ENCODE results near the gene GON4L. TPM values are rescaled to one million over a fixed set of nuclear protein-coding genes. Genes with fewer than 3 reads are reported as not detected.
"Not testable (repeated sequence)": the region's sequence is repeated elsewhere in the genome, so short reads cannot be mapped to it uniquely, and the experiment has no call there.

GON4L gene
- total and polyA plus RNA-seq, 4 donors: 16.2 to 61.4 (median 32.3) TPM

DNA sequence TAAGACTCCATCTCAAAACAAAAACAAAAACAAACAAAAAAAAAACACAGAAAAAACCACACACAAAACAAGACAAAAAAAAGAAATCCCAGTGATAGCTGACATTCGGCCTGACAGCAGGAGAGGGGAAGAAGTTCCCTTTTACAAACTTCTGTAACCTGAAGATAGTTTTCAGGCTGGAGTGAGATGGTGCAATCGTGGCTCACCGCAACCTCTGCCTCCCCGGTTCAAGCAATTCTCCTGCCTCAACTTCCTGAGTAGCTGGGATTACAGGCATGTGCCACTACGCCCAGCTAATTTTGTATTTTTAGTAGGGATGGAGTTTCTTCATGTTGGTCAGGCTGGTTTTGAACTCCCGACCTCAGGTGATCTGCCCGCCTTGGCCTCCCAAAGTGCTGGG lies 93.0 kb downstream of the GON4L start:
- H3K36me3 ChIP-seq (ENCODE audit: control insufficient read depth in 4 of 4, insufficient read depth in 4 of 4, low read length in 4 of 4): peaks cover 32 to 44% (median 37%) of the 10 kb centered on the region in 4 donors
- not testable (repeated sequence) for ATAC-seq (ENCODE audit: insufficient read depth, low FRiP score); DNase-seq; H3K9me3 ChIP-seq (ENCODE audit: control insufficient read depth in 4 of 4, insufficient read depth in 3 of 4, low read length in 3 of 4); H3K4me1 ChIP-seq (ENCODE audit: control insufficient read depth in 5 of 5, insufficient read depth in 5 of 5, low read length in 5 of 5); H3K27ac ChIP-seq (ENCODE audit: low read depth in 1 of 2, low read length in 1 of 2); H3K27me3 ChIP-seq (ENCODE audit: control insufficient read depth in 3 of 3, insufficient read depth in 3 of 3, low read length in 2 of 3); H3K4me3 ChIP-seq; H3K9ac ChIP-seq (ENCODE audit: insufficient read depth in 1 of 2, low read length in 2 of 2)
- 47 to 80% methylated on average over 7 of the region's 7 CpGs for WGBS, 2 donors

- not testable (repeated sequence) for H3K27ac ChIP-seq (ENCODE audit: low read depth in 1 of 2, low read length in 1 of 2)
Measured at GRCh38 chr1:155763090-155763815, 93.8 kb downstream of the GON4L start.

DNA sequence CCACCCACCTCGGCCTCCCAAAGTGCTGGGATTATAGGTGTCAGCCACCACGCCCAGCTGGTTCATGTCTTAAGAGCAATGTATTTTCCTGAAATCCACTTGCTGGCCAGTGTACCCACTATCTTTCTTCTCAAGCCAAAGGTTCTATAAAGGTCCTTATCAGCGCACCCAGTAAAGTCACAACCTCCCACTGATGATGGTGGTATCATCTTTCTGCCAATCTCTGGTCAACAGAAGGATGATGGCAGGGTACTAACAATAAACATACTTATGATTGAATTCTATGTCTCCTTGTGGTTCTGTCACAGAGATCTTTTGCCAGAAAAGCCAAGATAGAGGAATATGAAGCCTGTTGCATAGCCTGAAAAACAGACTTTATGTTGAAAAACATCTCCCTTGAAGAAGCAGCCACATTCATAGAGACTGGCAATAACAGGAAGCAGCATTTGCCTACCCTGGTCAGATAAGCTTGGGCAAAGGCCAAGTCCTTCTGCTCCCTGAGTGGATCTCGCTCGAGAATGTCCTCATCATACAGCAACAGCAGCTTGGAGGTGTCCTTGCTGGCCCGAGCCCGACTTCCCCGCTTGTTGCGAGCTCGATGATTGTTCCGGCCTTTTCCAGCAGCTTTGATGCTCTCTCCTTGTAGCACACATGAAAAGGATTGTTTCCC lies 95.1 kb downstream of the GON4L start:
- no peak overlapping the region for H3K9ac ChIP-seq (ENCODE audit: insufficient read depth in 1 of 2, low read length in 2 of 2)
- 75 to 81% methylated on average over 11 of the region's 11 CpGs for WGBS, 2 donors
- ATAC-seq (ENCODE audit: insufficient read depth, low FRiP score): no peak
- H3K4me3 ChIP-seq: no peak overlapping the region
- H3K9me3 ChIP-seq (ENCODE audit: control insufficient read depth in 4 of 4, insufficient read depth in 3 of 4, low read length in 3 of 4): no peaks in the 10 kb centered on the region
- no peak overlapping the region for H3K27ac ChIP-seq (ENCODE audit: low read depth in 1 of 2, low read length in 1 of 2)
- peaks cover 31 to 49% (median 41%) of the 10 kb centered on the region in 4 donors for H3K36me3 ChIP-seq (ENCODE audit: control insufficient read depth in 4 of 4, insufficient read depth in 4 of 4, low read length in 4 of 4)
- H3K4me1 ChIP-seq (ENCODE audit: control insufficient read depth in 5 of 5, insufficient read depth in 5 of 5, low read length in 5 of 5): no peaks in the 10 kb centered on the region
- H3K27me3 ChIP-seq (ENCODE audit: control insufficient read depth in 3 of 3, insufficient read depth in 3 of 3, low read length in 2 of 3): no peaks in the 10 kb centered on the region
- no peak for DNase-seq
- TF ChIP-seq, protein P1, sequence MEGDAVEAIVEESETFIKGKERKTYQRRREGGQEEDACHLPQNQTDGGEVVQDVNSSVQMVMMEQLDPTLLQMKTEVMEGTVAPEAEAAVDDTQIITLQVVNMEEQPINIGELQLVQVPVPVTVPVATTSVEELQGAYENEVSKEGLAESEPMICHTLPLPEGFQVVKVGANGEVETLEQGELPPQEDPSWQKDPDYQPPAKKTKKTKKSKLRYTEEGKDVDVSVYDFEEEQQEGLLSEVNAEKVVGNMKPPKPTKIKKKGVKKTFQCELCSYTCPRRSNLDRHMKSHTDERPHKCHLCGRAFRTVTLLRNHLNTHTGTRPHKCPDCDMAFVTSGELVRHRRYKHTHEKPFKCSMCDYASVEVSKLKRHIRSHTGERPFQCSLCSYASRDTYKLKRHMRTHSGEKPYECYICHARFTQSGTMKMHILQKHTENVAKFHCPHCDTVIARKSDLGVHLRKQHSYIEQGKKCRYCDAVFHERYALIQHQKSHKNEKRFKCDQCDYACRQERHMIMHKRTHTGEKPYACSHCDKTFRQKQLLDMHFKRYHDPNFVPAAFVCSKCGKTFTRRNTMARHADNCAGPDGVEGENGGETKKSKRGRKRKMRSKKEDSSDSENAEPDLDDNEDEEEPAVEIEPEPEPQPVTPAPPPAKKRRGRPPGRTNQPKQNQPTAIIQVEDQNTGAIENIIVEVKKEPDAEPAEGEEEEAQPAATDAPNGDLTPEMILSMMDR (IDR thresholded peaks at IDR 0.05; ENCODE audit: control extremely low read depth, extremely low read depth): no peak

More at GRCh38 chr1:155763090-155763815, 93.8 kb downstream of the GON4L start:
- not testable (repeated sequence) for H3K9ac ChIP-seq (ENCODE audit: insufficient read depth in 1 of 2, low read length in 2 of 2); H3K27me3 ChIP-seq (ENCODE audit: control insufficient read depth in 3 of 3, insufficient read depth in 3 of 3, low read length in 2 of 3); H3K4me1 ChIP-seq (ENCODE audit: control insufficient read depth in 5 of 5, insufficient read depth in 5 of 5, low read length in 5 of 5); H3K4me3 ChIP-seq; H3K9me3 ChIP-seq (ENCODE audit: control insufficient read depth in 4 of 4, insufficient read depth in 3 of 4, low read length in 3 of 4)
- peaks cover 30 to 44% (median 38%) of the 10 kb centered on the region in 4 donors for H3K36me3 ChIP-seq (ENCODE audit: control insufficient read depth in 4 of 4, insufficient read depth in 4 of 4, low read length in 4 of 4)
- peak; percentile 36 to 51 (median 49) for DNase-seq
- 65 to 73% methylated on average over 6 of the region's 6 CpGs for WGBS, 2 donors
- peak; percentile 81 for ATAC-seq (ENCODE audit: insufficient read depth, low FRiP score)

- H3K27me3 ChIP-seq (ENCODE audit: control insufficient read depth in 3 of 3, insufficient read depth in 3 of 3, low read length in 2 of 3): no peaks in the 10 kb centered on the region
- H3K9ac ChIP-seq (ENCODE audit: insufficient read depth in 1 of 2, low read length in 2 of 2): no peak overlapping the region
- TF ChIP-seq, protein P1 (IDR thresholded peaks at IDR 0.05; ENCODE audit: control extremely low read depth, extremely low read depth): no peak
- DNase-seq (no peak), ATAC-seq (ENCODE audit: insufficient read depth, low FRiP score) (no peak)
- H3K9me3 ChIP-seq (ENCODE audit: control insufficient read depth in 4 of 4, insufficient read depth in 3 of 4, low read length in 3 of 4): no peaks in the 10 kb centered on the region
- no peaks in the 10 kb centered on the region for H3K4me1 ChIP-seq (ENCODE audit: control insufficient read depth in 5 of 5, insufficient read depth in 5 of 5, low read length in 5 of 5)
- H3K4me3 ChIP-seq: no peak overlapping the region
- no peak overlapping the region for H3K27ac ChIP-seq (ENCODE audit: low read depth in 1 of 2, low read length in 1 of 2)
- 93 to 94% methylated on average over 2 of the region's 2 CpGs for whole genome bisulfite sequencing, 2 donors
- peaks cover 29 to 52% (median 44%) of the 10 kb centered on the region in 4 donors for H3K36me3 ChIP-seq (ENCODE audit: control insufficient read depth in 4 of 4, insufficient read depth in 4 of 4, low read length in 4 of 4)
Measured at GRCh38 chr1:155760751-155761475, 96.1 kb downstream of the GON4L start.

All from lung (tissue), 12 donors.